WTC11 (cell line): ENCODE results near the gene NBEAL1.

Experiments used
- IRF2 ChIP-seq: sonication (generic); formaldehyde crosslinking; IDR thresholded peaks from 2 replicates; pipeline ENCODE4 v1.8.0; 2022; ENCODE audit warnings: low read depth, missing genetic modification reagents, borderline replicate concordance
- NFYB ChIP-seq: sonication (generic); formaldehyde crosslinking; conservative IDR thresholded peaks from 2 replicates; pipeline ENCODE4 v1.8.0; 2022; ENCODE audit warnings: low read depth, missing genetic modification reagents
- NR2C2 ChIP-seq: sonication (generic); formaldehyde crosslinking; IDR thresholded peaks from 2 replicates; pipeline ENCODE4 v1.8.0; 2022; ENCODE audit warnings: mild to moderate bottlenecking, missing genetic modification reagents
- ZNF121 ChIP-seq: sonication (generic); formaldehyde crosslinking; IDR thresholded peaks from 2 replicates; pipeline ENCODE4 v1.8.0; 2023; ENCODE audit warnings: missing genetic modification reagents
- TF ChIP-seq, protein P1 (sequence below): fragments of 200-600 bp; IDR thresholded peaks from 2 replicates; pipeline ENCODE4 v1.8.0; 2022; ENCODE audit warnings: antibody characterized with exemption

DNA sequence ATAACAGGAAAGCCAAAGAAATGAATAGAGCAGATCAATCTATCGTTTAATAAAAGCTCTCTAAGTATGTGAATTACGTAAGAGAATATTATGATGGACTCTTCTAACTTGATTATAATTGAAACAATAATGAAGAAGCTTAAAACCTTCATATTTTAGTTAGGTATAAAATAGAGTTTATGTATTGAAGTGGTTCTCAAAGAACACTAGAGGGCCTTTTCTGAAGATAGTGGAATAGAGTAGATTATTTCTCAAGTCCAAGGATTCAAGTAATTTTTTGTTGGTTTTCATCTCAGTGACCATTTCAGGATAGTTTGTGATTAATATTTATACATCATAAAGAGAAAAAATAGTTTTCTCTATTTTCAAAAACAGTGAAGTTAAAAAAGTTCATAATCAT lies 97.7 kb downstream of the NBEAL1 start:
- TF ChIP-seq NR2C2 (no peak), ZNF121 (CRISPR knock-in tag) (no peak), IRF2 (no peak), NFYB (CRISPR knock-in tag) (no peak)
- TF ChIP-seq, protein P1, sequence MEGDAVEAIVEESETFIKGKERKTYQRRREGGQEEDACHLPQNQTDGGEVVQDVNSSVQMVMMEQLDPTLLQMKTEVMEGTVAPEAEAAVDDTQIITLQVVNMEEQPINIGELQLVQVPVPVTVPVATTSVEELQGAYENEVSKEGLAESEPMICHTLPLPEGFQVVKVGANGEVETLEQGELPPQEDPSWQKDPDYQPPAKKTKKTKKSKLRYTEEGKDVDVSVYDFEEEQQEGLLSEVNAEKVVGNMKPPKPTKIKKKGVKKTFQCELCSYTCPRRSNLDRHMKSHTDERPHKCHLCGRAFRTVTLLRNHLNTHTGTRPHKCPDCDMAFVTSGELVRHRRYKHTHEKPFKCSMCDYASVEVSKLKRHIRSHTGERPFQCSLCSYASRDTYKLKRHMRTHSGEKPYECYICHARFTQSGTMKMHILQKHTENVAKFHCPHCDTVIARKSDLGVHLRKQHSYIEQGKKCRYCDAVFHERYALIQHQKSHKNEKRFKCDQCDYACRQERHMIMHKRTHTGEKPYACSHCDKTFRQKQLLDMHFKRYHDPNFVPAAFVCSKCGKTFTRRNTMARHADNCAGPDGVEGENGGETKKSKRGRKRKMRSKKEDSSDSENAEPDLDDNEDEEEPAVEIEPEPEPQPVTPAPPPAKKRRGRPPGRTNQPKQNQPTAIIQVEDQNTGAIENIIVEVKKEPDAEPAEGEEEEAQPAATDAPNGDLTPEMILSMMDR: no peak
